H1 (cell line): ENCODE measurements around the gene BUD13. TPM values are rescaled to one million over a fixed set of nuclear protein-coding genes. Genes with fewer than 3 reads are reported as not detected.
A peak's percentile ranks its signal among the peaks of the same experiment; 100 is the strongest.

ENCODE experiments used
- CTCF ChIA-PET: fragments of 300-600 bp; sonication (Branson Sonifier 250); formaldehyde crosslinking; loops from one replicate; lab custom pipeline; 2021; ENCODE audit not compliant: partially characterized antibody; lab: Charles Lee
- POLR2A ChIA-PET: fragments of 300-600 bp; sonication (Branson Sonifier 250); formaldehyde crosslinking; loops from one replicate; lab custom pipeline; 2021; ENCODE audit warnings: inconsistent platforms; ENCODE audit not compliant: partially characterized antibody; lab: Charles Lee
- DNase-seq, 2 experiments: peaks; one replicate each; pipeline versions ENCODE4 v3.0.0 to v3.0.0-alpha.2; 2010 to 2022; ENCODE audit warnings: low spot score in 2 of 2, low read depth in 1 of 2, mixed read lengths in 1 of 2
- FAIRE-seq: peaks from 2 replicates; lab custom pipeline; 2011; peaks lifted over from hg19 to GRCh38; lab: Jason Lieb, UNC
- H2AFZ ChIP-seq: 2 replicates; pipeline ENCODE4 v1.8.1; 2012; ENCODE audit warnings: low read length, inconsistent platforms
- H2AK5ac ChIP-seq: 2 replicates; pipeline ENCODE4 v1.6.1; 2013; ENCODE audit warnings: low read depth, low read length
- H2BK120ac ChIP-seq: replicated peaks from 2 replicates; pipeline ENCODE3; 2013; ENCODE audit warnings: low read depth, low read length, inconsistent platforms
- H2BK12ac ChIP-seq: 2 replicates; pipeline ENCODE4 v1.6.1; 2013; ENCODE audit warnings: low read depth, low read length
- H2BK15ac ChIP-seq: 2 replicates; pipeline ENCODE4 v1.6.1; 2013; ENCODE audit warnings: low read length
- H2BK20ac ChIP-seq: 2 replicates; pipeline ENCODE4 v1.6.1; 2013; ENCODE audit warnings: low read length
- H2BK5ac ChIP-seq: 2 replicates; pipeline ENCODE4 v1.6.1; 2013; ENCODE audit warnings: low read depth, low read length
- H3K14ac ChIP-seq: 2 replicates; pipeline ENCODE4 v1.6.1; 2013; ENCODE audit warnings: inconsistent platforms; ENCODE audit not compliant: insufficient read length
- H3K18ac ChIP-seq: 2 replicates; pipeline ENCODE4 v1.6.1; 2013; ENCODE audit warnings: low read length; ENCODE audit errors: extremely low read depth
- H3K23ac ChIP-seq: 2 replicates; pipeline ENCODE4 v1.6.1; 2013; ENCODE audit warnings: inconsistent platforms; ENCODE audit not compliant: insufficient read length
- H3K23me2 ChIP-seq: 2 replicates; pipeline ENCODE4 v1.6.1; 2013; ENCODE audit warnings: low read depth, low read length
- H3K27ac ChIP-seq: 2 replicates; pipeline ENCODE4 v1.6.1; 2011; ENCODE audit warnings: low read depth, low read length, inconsistent platforms
- H3K27me3 ChIP-seq, 4 experiments: replicated peaks in 1 of 4; 1 replicate in 1 of 4; 2 replicates in 3 of 4; pipeline versions ENCODE4 v1.6.1 to v1.8.1; 2011 to 2013; ENCODE audit warnings: low read length in 3 of 4, mild to moderate bottlenecking in 3 of 4, inconsistent platforms in 2 of 4, mixed read lengths in 2 of 4, moderate library complexity in 1 of 4; ENCODE audit not compliant: control insufficient read depth in 3 of 4, insufficient read depth in 3 of 4; ENCODE audit errors: extremely low read depth in 1 of 4
- H3K36me3 ChIP-seq, 4 experiments: 2 replicates each; pipeline versions ENCODE4 v1.6.1 to v1.8.1; 2011 to 2013; ENCODE audit warnings: mild to moderate bottlenecking in 4 of 4, low read length in 3 of 4, moderate library complexity in 2 of 4, control low read depth in 1 of 4, inconsistent platforms in 1 of 4; ENCODE audit not compliant: insufficient read depth in 4 of 4, control insufficient read depth in 2 of 4
- H3K4ac ChIP-seq: replicated peaks from 2 replicates; pipeline ENCODE3; 2013; ENCODE audit warnings: low read length, low read depth, mixed read lengths, inconsistent platforms; ENCODE audit not compliant: insufficient read length
- H3K4me1 ChIP-seq, 4 experiments: replicated peaks in 1 of 4; 1 replicate in 1 of 4; 2 replicates in 3 of 4; pipeline versions ENCODE4 v1.6.1 to v1.8.1; 2011 to 2013; ENCODE audit warnings: low read length in 3 of 4, inconsistent platforms in 2 of 4, mixed read lengths in 1 of 4; ENCODE audit not compliant: insufficient read depth in 4 of 4, control insufficient read depth in 3 of 4
- H3K4me2 ChIP-seq, 2 experiments: 2 replicates each; pipeline versions ENCODE4 v1.6.1 to v1.8.1; 2011 to 2013; ENCODE audit warnings: low read depth in 2 of 2, low read length in 2 of 2, control low read depth in 1 of 2, inconsistent platforms in 1 of 2, mild to moderate bottlenecking in 1 of 2; ENCODE audit not compliant: insufficient read depth in 1 of 2
- H3K4me3 ChIP-seq, 4 experiments: fragments of 200-600, 300-600 bp in 1 of 4; sonication (generic), shearing (Covaris generic), sonication (Bioruptor Twin) in 1 of 4; 2 replicates each; pipeline versions ENCODE4 v1.5.1 to v1.8.1; 2011 to 2016; ENCODE audit warnings: low read length in 4 of 4, low read depth in 3 of 4, control low read depth in 2 of 4, inconsistent platforms in 2 of 4, mild to moderate bottlenecking in 2 of 4, mixed read lengths in 1 of 4, moderate library complexity in 1 of 4; ENCODE audit not compliant: insufficient read depth in 2 of 4; ENCODE audit errors: extremely low read depth in 1 of 4
- H3K56ac ChIP-seq: replicated peaks from 2 replicates; pipeline ENCODE3; 2013; ENCODE audit warnings: low read depth, mild to moderate bottlenecking, mixed read lengths, low read length, inconsistent platforms; ENCODE audit not compliant: insufficient read length
- H3K79me1 ChIP-seq: 2 replicates; pipeline ENCODE4 v1.6.1; 2013; ENCODE audit warnings: low read depth, low read length, control low read depth
- H3K79me2 ChIP-seq, 2 experiments: 2 replicates each; pipeline versions ENCODE4 v1.6.1 to v1.8.1; 2012 to 2013; ENCODE audit warnings: low read length in 2 of 2, mild to moderate bottlenecking in 2 of 2, inconsistent platforms in 1 of 2; ENCODE audit not compliant: insufficient read depth in 2 of 2, control insufficient read depth in 1 of 2
- H3K9ac ChIP-seq, 4 experiments: replicated peaks in 1 of 4; 1 replicate in 1 of 4; 2 replicates in 3 of 4; pipeline versions ENCODE4 v1.6.1 to v1.8.1; 2011 to 2013; ENCODE audit warnings: low read depth in 3 of 4, low read length in 3 of 4, control low read depth in 2 of 4, mild to moderate bottlenecking in 2 of 4, moderate library complexity in 2 of 4, inconsistent platforms in 1 of 4; ENCODE audit errors: extremely low read depth in 1 of 4
- H3K9me3 ChIP-seq, 2 experiments: 2 replicates each; pipeline versions ENCODE4 v1.6.1 to v1.8.1; 2012 to 2013; ENCODE audit warnings: mild to moderate bottlenecking in 2 of 2, moderate library complexity in 2 of 2, control low read depth in 1 of 2, inconsistent platforms in 1 of 2, low read depth in 1 of 2, low read length in 1 of 2, mixed read lengths in 1 of 2; ENCODE audit not compliant: insufficient read depth in 2 of 2
- H4K20me1 ChIP-seq, 2 experiments: replicated peaks in 1 of 2; 2 replicates each; pipeline versions ENCODE3 to v1.8.1; 2011 to 2013; ENCODE audit warnings: inconsistent platforms in 2 of 2, low read length in 2 of 2, mild to moderate bottlenecking in 1 of 2; ENCODE audit not compliant: insufficient read depth in 2 of 2, control insufficient read depth in 1 of 2
- H4K5ac ChIP-seq: 2 replicates; pipeline ENCODE4 v1.6.1; 2013; ENCODE audit warnings: low read length, low read depth, mixed read lengths, inconsistent platforms; ENCODE audit not compliant: insufficient read length
- H4K8ac ChIP-seq: 2 replicates; pipeline ENCODE4 v1.8.0; 2013; ENCODE audit warnings: mild to moderate bottlenecking, moderate library complexity, low read length, inconsistent platforms; ENCODE audit not compliant: insufficient read depth; ENCODE audit errors: extremely low read depth
- H4K91ac ChIP-seq: replicated peaks from 2 replicates; pipeline ENCODE3; 2013; ENCODE audit warnings: low read length, mixed read lengths, inconsistent platforms; ENCODE audit not compliant: insufficient read length
- CBX8 ChIP-seq: fragments of 300-800, 300-1000 bp; sonication (generic); IDR thresholded peaks from 2 replicates; pipeline ENCODE4 v1.7.1; 2016; ENCODE audit warnings: low read depth, low read length, borderline replicate concordance
- NANOG ChIP-seq: IDR thresholded peaks from 2 replicates; pipeline ENCODE4 v1.6.1; 2011; ENCODE audit warnings: low read length, low read depth, mild to moderate bottlenecking, inconsistent platforms; ENCODE audit not compliant: insufficient read depth, poor library complexity, severe bottlenecking
- POLR2A ChIP-seq, 2 experiments: IDR thresholded peaks; 1 replicate in 1 of 2; 2 replicates in 1 of 2; pipeline ENCODE4 v1.6.1; 2011; ENCODE audit warnings: low read depth in 2 of 2, low read length in 2 of 2, mild to moderate bottlenecking in 2 of 2; ENCODE audit errors: control extremely low read depth in 1 of 2
- POLR2AphosphoS5 ChIP-seq: IDR thresholded peaks from 2 replicates; pipeline ENCODE4 v1.6.1; 2011; ENCODE audit warnings: low read depth, low read length
- RBBP5 ChIP-seq: IDR thresholded peaks from 2 replicates; pipeline ENCODE4 v1.7.1; 2012; ENCODE audit warnings: low read depth, mild to moderate bottlenecking, inconsistent platforms, low read length, moderate library complexity, borderline replicate concordance
- SP2 ChIP-seq: IDR thresholded peaks from 2 replicates; pipeline ENCODE4 v1.6.1; 2012; ENCODE audit warnings: mild to moderate bottlenecking, low read length, inconsistent platforms
- SP4 ChIP-seq: IDR thresholded peaks from 2 replicates; pipeline ENCODE4 v1.6.1; 2012; ENCODE audit warnings: low read length, inconsistent platforms
- ZNF274 ChIP-seq: IDR thresholded peaks from 2 replicates; pipeline ENCODE4 v1.7.0; 2012; ENCODE audit warnings: low read length, borderline replicate concordance; ENCODE audit errors: extremely low read depth
- WGBS, 2 experiments: shearing (Covaris generic) in 1 of 2; methylation state at CpG; one replicate each; pipeline versions ENCODE4 v1.1.6 to v1.1.7; 2013 to 2015; ENCODE audit warnings: low lambda C conversion rate in 2 of 2, mixed read lengths in 2 of 2, inconsistent platforms in 1 of 2, low coverage in 1 of 2, missing lambda C conversion rate in 1 of 2; ENCODE audit not compliant: insufficient replicate concordance in 2 of 2, insufficient coverage in 1 of 2, insufficient read length in 1 of 2; ENCODE audit errors: extremely low coverage in 1 of 2, missing lambda C conversion rate in 1 of 2; 5-methylcytosine and 5-hydroxymethylcytosine counted together
- polyA plus RNA-seq, 7 experiments: library from polyadenylated mRNA; depleted of rRNA in 3 of 7; stranded (reverse) in 5 of 7; unstranded in 2 of 7; fragments of >200 nt in 5 of 7; fragments of 200-250 nt in 2 of 7; gene quantifications; 1 replicate in 5 of 7; 2 replicates in 1 of 7; 4 replicates in 1 of 7; pipeline versions ENCODE4 v1.2.1 to v1.2.3, GENCODE V29; 2011 to 2013; ENCODE audit warnings: missing spikeins in 2 of 7, mixed read lengths in 2 of 7
- total RNA-seq: library from RNA; stranded (reverse); fragmentation: NEBNext Ultra II Directional; extraction: Animal tissue kit (Norgen Biotek cat#: 25700); gene quantifications from 2 replicates; pipeline ENCODE4 v1.2.1, GENCODE V29; 2021

Gene BUD13
- total and polyA plus RNA-seq, 2 of the 8 experiments (the other 6 are each of a cell fraction or from before 2014, with no cell fraction given) = 24.8 to 27.2 TPM

DNA sequence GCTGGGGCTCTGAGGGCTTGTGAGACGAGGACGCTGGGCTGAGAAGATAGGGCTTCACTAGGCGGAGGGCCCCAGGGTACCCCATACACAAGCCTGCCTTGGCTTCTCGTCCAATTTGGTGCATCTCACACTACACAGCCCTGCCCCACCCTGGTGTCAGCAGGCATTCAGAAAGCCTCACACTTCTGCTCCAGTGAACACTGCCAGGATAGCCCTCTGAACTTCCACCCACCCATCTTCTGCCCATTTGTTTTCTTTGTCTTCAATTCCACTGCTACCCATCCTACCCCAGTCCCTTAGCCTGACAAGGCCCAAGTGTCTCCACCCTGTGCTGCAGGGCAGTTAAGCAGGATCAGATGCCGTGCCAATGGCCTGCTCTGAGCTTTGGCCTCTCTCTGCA lies 1.9 kb upstream of the BUD13 start:
- H4K8ac ChIP-seq = no peak overlapping the region
- POLR2A ChIA-PET = interaction anchor here (1.1 to 3.3 kb wide), 3 partner anchors 9 to 32 kb away, joined by 5 to 13 read pairs (median 6); partner anchors contain the start of gene ZPR1
- no peak overlapping the region for H2BK20ac ChIP-seq
- 0 out of 2 replicates have a peak overlapping the region, but pooled peaks have one; percentile 46 for H2AK5ac ChIP-seq
- no peak overlapping the region for H3K14ac ChIP-seq
- H3K9ac ChIP-seq = no peak overlapping the region
- H2AFZ ChIP-seq = no peak overlapping the region
- no peak overlapping the region for H3K56ac ChIP-seq
- H3K18ac ChIP-seq = no peak overlapping the region
- no peak overlapping the region for H3K27ac ChIP-seq
- H2BK5ac ChIP-seq = no peak overlapping the region
- H3K4ac ChIP-seq = no peak overlapping the region
- H3K36me3 ChIP-seq = peaks cover 16 to 34% (median 21%) of the 10 kb centered on the region in 4 experiments
- no peaks in the 10 kb centered on the region for H3K79me1 ChIP-seq
- H4K20me1 ChIP-seq = peaks cover 0 to 2% of the 10 kb centered on the region in 2 experiments
- H3K79me2 ChIP-seq = peaks cover 12 to 22% of the 10 kb centered on the region in 2 experiments
- TF ChIP-seq SP4 = no peak
- 0 out of 2 replicates have a peak, but pooled peaks have one; percentile 21 for TF ChIP-seq POLR2AphosphoS5
- TF ChIP-seq ZNF274 = no peak
- TF ChIP-seq NANOG = no peak
- no peak for TF ChIP-seq CBX8
- no peak for TF ChIP-seq SP2
- TF ChIP-seq POLR2A (IDR thresholded peaks at IDR 0.05; ENCODE audit: control extremely low read depth in 1 of 2, low read depth in 2 of 2, low read length in 2 of 2) = 0 out of 3 replicates have a peak, but pooled peaks of 1 of the 2 experiments have one; percentile 28
- no peak for TF ChIP-seq RBBP5
- peaks cover 8% of the 10 kb centered on the region for H3K23me2 ChIP-seq
- no peaks in the 10 kb centered on the region for H3K27me3 ChIP-seq
- H2BK120ac ChIP-seq = no peak overlapping the region
- CTCF ChIA-PET = interaction anchor here (1.2 to 2.3 kb wide), 2 partner anchors 16 to 32 kb away, joined by 3 to 8 read pairs; no protein-coding TSS in a partner anchor
- H3K9me3 ChIP-seq = no peaks in the 10 kb centered on the region
- no peak overlapping the region for H3K23ac ChIP-seq
- peaks cover 0 to 5% (median 3%) of the 10 kb centered on the region in 4 experiments; a peak in 2 of 7 replicates for H3K4me1 ChIP-seq
- DNase-seq (no peak), FAIRE-seq (no peak)
- H3K4me3 ChIP-seq = no peak overlapping the region
- no peak overlapping the region for H3K4me2 ChIP-seq
- H4K5ac ChIP-seq = no peak overlapping the region
- H2BK12ac ChIP-seq = no peak overlapping the region
- H2BK15ac ChIP-seq = no peak overlapping the region
- 82% methylated on average over 5 of the region's 5 CpGs; no CpG with 5 or more reads in 1 of the 2 experiments for WGBS, 2 experiments
- H4K91ac ChIP-seq = no peak overlapping the region
